ENCODE results near the gene ITGB1.
A peak's percentile ranks its signal among the peaks of the same experiment; 100 is the strongest.
"Not testable (repeated sequence)": the region's sequence is repeated elsewhere in the genome, so short reads cannot be mapped to it uniquely, and the experiment has no call there.

Gene ITGB1

DNA sequence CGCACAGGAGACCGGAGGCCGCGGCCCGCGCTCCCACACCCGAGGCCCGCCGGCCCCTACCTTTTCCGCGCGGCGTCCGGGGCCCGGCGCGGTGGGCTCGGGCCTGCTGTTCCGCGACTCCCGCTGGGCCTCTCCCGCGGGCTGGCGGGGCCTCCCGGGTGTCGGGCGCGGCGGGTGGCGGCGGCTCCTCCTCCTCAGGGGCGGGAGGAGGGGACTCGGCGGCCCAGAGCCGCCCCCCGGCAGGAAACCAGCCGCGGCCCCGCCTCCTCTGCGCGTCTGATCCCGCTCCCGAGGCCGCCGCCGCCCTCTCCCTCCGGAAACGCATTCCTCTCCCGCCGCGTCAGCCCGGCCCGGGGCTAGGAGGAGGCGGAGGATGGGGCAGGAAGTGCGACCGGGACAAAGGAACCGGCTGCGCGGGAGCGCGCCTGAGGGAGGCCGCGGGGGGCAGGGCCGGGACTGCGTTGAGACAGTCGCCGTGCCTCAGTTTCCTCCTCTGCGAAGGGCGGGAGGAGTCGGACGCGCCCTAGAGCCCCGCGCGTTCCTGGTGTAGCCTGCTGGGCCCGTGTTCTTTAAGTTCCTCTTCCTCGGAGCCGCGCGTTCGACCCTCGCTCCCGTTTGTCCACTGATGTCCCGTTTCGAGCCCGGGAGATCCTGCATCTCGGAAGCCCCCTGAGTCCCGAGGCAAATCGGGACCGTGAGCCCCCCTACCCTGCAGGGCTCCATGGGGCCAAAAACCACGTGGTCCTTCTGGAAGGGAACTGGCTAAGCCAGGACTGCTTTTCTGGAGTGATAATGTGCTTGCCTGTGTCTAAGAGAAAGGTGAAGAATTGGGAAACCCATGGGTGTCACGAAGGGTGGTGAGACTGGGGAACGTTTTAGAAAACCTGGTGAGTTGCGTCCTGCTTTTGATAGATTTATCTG, at the start of gene ITGB1:
ITGB1 (minus strand) TSS at position 146 of the 921 bp plus-strand sequence. CDS start 22,672 bp downstream, outside the sequence.
- DNase-seq, result peak; percentile 98

DNA sequence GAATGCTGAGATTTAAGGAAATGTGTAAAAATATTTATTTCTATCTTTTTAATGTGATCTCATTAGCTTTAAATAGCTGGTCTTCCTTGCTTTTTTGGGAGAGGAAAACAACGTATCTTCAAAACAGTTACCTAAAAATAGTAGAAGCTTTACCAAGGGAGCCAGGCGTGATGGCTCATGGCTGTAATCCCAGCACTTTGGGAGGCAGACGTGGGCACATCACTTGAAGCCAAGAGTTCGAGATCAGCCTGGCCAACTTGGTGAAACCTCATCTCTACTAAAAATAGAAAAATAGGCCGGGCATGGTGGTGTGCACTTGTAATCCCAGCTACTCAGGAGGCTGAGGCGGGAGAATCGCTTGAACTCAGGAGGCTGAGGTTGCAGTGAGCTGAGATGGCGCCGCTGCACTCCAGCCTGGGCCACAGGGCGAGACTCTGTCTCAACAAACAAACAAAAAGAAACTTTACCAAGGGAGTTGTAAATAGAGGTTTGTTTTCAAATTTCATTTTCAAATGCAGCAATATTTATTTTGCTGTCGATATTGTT, 48.4 kb upstream of the ITGB1 start:
- no peak for DNase-seq

DNA sequence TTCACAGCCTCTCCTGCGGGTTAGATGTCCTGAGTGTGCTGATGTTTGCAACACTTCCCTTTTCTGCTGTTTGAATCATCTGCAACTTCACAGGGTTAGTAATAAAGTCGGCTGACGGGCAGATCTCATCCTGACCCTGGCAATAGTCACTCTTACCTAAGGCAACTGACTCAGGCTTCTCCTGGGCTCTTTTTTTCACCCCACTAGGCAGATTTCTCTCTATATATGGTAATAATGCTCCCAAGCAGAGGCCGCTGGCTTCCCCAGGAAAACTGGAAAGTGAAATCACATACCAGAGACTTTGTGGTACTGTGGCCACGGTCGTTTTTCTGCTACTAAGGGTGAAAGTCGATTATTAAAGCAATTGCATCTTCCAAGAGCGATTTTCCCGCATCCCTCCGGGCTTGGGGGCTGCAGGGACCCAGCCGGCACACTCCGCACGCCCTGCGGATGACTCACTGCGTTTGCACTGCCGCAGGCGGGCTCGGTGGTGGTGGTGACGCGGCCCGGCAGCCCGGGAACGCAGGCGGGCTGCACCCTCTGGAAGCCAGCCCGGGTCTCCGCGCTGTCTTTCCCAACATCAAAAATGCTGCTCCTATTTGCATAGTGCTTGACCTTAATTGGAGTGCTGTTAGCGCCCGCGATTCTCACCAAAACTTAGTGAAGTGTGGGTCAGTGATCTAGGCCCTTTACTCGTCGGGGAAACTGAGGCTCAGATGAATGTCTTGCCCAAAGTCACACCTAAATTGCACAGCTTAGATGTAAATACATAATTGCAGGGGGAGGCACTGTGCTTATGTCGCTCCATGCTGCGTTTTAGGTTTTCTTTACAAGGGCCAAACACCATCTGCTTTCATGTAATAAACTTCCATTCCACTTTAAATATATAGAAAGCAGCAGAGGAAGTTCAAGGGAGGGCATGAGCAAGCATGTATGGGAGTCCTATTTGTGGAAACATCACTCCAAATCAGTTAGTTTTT, 47.6 kb upstream of the ITGB1 start:
- DNase-seq, result peak; percentile 73

DNA sequence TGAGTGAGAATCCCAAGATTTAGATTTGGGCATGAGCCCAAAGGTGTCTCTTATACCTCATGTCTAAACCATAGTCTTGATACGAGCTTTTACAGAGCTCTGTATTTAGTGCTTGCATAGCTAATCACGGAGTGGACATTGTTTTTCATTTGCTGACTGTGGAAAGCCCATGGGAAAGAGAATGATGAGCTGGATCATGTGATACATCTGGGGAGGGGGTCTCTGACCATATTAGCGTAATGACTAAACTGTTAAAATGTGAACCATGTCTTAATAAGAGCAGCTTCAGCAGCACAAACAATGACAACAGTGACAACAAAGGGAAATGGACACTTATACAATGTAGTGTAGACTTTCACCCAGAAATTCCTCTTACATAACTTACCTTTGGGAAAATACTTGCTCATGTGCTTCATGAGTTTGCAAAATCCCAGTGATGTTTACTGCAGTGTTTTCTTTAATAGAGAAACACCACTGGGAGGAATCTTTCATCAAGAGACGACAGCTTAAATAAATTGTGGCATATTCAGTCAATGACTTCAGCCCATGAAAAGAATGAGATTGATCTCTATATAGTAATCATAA, 44.0 kb upstream of the ITGB1 start:
- no peak for DNase-seq

DNA sequence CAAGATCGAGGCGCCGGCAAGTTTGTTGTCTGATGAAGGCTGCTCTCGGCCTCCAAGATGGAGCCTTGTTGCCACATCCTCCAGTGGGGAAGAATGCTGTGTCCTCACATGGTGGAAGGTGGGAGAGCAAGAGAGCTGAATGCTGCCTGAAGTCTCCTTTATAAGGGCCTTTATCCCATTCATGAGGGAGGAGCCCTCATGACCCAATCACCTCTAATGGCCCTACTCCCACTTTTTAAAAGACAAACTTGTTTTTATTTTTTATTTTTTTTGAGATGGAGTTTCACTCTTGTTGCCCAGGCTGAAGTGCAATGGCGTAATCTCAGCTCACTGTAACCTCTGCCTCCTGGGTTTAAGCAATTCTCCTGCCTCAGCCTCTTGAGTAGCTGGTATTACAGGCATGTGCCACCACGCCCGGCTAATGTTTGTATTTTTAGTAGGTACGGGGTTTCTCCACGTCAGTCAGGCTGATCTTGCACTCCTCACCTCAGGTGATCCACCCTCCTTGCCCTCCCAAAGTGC, 40.1 kb upstream of the ITGB1 start:
- not testable (repeated sequence) for DNase-seq

DNA sequence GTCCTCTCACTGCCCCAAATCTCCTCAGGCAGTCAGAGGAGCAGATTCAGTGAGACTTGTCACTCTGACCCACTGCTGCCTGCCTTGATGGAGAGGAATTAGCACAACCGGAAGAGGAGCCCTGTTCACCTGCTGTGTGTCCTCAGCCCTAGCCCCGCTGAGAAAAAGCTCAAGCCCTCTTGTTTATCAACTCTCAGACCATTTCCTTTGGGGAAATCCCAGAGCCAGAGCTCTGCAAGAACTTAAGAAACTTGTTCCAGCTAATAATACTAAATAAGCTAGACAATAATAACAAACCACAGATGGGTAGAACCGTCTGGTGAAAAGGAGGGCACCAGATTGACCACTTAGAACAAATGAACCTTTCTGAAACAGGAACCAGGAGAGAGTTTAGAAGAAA, 37.7 kb upstream of the ITGB1 start:
- DNase-seq, result no peak

DNA sequence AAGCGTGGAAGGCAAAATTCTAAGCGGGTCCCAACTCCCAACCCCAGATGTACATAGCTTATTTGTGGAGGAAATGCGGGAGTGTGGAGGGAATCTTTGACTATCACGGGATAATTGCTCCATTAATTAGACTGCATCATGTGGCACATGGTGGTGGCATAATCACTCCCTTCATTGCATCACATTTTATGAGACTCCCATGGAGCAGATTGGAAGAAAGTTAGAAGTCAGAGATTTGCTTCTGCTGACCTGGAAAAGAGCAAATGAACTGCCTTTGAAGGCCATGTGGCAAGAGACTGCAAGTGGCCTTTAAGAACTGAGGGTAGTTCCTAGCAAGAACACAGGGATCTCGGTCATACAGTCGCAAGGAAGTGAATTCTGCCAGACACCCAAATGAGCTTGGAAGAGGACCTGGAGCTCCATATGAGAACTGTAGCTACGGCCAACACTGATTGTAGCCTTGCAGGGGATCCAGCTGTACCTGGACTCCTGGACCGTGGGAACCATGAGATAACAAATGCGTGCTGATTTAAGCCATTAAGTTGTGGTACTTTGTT, 37.1 kb upstream of the ITGB1 start:
- no peak for DNase-seq

GRCh38 chr10:32994632-32995031, 36.6 kb upstream of the ITGB1 start:
- DNase-seq, result not testable (repeated sequence)

DNA sequence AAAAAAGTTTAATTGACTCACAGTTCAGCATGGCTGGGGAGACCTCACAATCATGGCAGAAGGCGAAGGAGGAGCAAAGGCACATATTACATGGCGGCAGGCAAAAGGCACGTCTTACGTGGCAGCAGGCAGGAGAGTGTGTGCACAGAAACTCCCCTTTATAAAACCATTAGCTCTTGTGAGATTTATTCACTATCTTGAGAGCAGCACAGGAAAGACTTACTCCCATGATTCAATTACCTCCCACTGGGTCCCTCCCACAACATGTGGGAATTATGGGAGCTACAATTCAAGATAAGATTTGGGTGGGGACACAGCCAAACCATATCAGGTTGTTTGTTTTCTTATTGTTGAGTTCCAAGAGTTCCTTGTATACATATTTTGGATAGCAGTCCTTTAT, 34.3 kb upstream of the ITGB1 start:
- not testable (repeated sequence) for DNase-seq

DNA sequence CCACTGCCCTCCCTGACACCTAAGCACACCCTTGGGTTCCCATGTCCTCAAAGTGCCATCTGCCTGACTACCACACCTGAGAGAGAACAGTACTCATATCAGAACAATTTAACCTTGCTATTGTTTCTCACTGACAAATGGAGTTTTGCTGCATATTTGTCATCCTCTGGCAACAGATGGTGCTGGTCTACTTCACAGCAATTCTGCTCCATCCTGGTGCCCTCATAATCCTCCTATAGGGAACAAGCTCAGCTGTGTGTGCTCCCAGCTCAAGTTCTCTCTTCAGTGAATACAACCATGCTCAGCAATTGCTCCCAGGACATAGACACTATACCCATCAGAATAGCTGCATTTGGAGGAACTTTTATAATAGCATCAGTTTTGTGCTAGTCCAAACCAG, 32.8 kb upstream of the ITGB1 start:
- DNase-seq, result no peak

DNA sequence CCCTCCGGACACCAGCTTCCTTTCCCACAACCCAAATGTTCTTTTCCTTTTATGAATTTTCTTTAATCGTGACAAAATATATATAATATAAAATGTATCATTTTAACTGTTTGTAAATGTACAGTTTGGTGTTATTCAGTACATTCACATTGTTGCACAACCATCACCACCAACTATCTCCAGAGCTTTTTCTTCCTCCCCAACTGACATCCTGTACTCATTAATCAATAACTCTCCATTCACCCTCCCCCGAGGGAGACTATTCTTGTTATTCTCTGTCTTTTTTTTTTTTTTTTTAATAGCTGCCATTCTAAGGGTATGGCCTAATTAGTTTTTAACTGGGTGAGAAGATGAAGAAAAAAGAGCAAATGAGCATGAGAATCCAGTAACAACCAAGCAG, 30.6 kb upstream of the ITGB1 start:
- no peak for DNase-seq

DNA sequence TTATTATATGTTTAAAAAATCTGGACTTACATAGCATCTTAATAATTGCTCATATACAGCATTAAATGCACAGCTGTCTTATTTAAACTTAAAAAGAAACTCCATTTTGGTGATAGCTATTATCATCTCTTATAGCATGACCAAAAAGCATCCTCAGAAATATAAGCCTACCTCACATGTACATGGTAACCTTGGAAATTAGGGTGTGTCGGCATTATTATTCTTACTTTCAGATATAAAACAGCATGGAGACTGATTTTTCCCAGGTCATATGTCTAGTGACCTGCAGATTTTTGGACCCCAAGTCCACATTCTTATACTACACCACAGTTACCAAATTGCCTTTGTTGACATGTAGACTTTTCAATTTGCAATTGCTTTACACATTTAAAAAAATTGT, 29.1 kb upstream of the ITGB1 start:
- DNase-seq, result no peak

GRCh38 chr10:32985775-32986350, 27.8 kb upstream of the ITGB1 start:
- no peak for DNase-seq

DNA sequence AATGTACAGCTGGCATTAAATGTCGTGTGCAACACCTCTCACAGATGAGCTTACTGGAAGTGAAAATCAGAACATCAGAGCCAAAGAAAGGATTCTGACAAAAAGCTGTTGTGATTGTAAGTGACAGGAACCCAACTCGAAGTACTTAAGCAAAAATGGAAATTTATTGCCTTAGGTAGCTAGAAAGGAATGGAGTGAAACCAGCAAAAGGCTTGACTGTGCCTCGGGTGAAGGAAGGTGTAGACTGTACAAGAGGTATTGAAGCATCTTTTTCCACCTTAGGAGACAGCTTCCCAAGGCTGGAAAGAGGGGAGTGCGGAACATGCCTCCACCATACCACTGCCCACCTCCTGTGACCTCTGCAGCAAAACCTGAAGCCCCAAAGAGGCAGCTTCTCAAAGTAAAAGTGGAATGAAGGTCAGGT, 27.3 kb upstream of the ITGB1 start:
- no peak for DNase-seq

DNA sequence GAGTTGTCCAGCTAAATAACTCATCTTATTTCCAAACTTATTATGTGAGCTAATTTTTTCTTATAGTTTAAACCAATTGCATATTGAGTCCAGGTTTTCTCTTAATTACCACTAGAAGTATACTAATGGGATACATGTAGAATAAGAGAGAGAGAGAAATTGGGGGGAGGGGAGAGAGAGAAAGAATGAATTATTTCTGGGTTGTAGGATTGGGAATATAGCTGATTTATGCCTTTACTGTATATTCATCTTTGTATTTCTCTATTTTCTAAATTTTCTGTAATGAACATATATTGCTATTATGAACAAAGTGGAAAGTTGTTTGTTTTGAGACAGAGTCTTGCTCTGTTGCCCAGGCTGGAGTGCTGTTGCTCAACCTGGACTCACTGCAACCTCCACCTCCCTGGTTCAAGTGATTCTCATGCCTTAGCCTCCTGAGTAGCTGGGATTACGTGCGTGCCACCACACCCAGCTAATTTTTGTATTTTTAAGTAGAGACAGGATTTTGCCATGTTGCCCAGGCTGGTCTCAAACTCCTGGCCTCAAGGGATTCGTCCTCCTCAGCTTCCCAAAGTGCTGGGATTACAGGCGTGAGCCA, 26.1 kb upstream of the ITGB1 start:
- no peak for DNase-seq

GRCh38 chr10:32982911-32983909, 25.2 kb upstream of the ITGB1 start:
- DNase-seq, result no peak

DNA sequence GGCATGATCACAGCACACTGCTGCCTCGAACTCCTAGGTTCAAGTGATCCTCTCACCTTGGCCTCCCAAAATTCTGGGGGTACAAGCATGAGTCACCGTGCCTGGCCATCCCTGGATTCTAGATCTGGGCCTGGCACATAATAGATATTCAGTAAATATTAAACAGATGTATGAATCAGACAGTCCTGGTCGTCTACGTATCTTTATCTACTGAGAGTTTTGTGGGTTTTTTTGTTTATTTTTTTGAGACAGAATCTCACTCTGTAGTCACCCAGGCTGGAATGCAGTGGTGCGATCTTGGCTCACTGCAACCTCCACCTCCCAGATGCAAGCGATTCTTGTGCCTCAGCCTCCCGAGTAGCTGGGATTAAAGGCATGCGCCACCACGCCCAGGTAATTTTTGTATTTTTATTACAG, 24.3 kb upstream of the ITGB1 start:
- no peak for DNase-seq

DNA sequence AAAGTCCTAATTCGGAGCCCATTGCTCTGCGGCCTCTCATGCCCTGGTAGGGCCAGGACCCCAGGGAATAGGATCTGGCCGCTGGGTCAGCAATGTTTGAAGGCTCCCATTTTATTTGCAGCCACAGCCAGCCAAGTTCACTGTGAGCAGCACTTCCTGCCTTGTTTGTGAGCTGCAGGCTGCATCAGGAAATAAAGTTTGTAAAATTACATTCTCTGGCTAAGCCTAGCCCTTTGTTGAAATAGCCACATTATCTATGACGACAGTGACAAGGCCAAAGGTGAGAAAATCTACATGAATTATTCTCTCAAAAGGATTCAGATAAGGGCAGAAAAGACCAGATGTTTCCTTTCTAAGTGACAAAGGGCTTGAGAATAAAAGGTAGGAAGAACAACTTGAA, 23.7 kb upstream of the ITGB1 start:
- peak; percentile 41 for DNase-seq

- peak; percentile 87 for DNase-seq
Observed at GRCh38 chr10:32980558-32981468, 22.8 kb upstream of the ITGB1 start.

Data from right hindlimb (tissue), 1 donor.